ENCODE results near the gene NOL6. TPM values are rescaled to one million over a fixed set of nuclear protein-coding genes. Genes with fewer than 3 reads are reported as not detected.
"Not testable (repeated sequence)": the region's sequence is repeated elsewhere in the genome, so short reads cannot be mapped to it uniquely, and the experiment has no call there.

Gene NOL6
- total RNA-seq, 1 experiment from 2014 or later = 49.6 TPM

GRCh38 chr9:33489066-33489465 is 15.3 kb upstream of the NOL6 start:
- POLR2A ChIA-PET (ENCODE audit: low non-redundant PET) = no interaction called here
- Histone ChIP-seq H3K4me3 (ENCODE audit: low read depth, low read length, poor library complexity, severe bottlenecking) (no peak overlapping the region), H3K9me3 (ENCODE audit: low read depth, low read length, poor library complexity, severe bottlenecking) (no peaks in the 10 kb centered on the region), H3K27me3 (replicated peaks; ENCODE audit: insufficient read depth, low read depth, low read length, poor library complexity) (no peaks in the 10 kb centered on the region), H3K4me1 (ENCODE audit: insufficient read depth, low read length, poor library complexity, severe bottlenecking) (no peaks in the 10 kb centered on the region), H3K27ac (ENCODE audit: low read depth, low read length, poor library complexity, severe bottlenecking) (no peak overlapping the region), H3K36me3 (ENCODE audit: insufficient read depth, low read length, poor library complexity, severe bottlenecking) (no peaks in the 10 kb centered on the region)
- TF ChIP-seq EZH2 (IDR thresholded peaks at IDR 0.05; ENCODE audit: borderline replicate concordance, low read depth, low read length, poor library complexity, severe bottlenecking) = no peak
- TF ChIP-seq, protein P1, sequence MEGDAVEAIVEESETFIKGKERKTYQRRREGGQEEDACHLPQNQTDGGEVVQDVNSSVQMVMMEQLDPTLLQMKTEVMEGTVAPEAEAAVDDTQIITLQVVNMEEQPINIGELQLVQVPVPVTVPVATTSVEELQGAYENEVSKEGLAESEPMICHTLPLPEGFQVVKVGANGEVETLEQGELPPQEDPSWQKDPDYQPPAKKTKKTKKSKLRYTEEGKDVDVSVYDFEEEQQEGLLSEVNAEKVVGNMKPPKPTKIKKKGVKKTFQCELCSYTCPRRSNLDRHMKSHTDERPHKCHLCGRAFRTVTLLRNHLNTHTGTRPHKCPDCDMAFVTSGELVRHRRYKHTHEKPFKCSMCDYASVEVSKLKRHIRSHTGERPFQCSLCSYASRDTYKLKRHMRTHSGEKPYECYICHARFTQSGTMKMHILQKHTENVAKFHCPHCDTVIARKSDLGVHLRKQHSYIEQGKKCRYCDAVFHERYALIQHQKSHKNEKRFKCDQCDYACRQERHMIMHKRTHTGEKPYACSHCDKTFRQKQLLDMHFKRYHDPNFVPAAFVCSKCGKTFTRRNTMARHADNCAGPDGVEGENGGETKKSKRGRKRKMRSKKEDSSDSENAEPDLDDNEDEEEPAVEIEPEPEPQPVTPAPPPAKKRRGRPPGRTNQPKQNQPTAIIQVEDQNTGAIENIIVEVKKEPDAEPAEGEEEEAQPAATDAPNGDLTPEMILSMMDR (conservative IDR thresholded peaks at IDR 0.05; ENCODE audit: low read depth, low read length) = no peak
- no peak for DNase-seq (ENCODE audit: low spot score)
- intact Hi-C loops (cut with micrococcal nuclease; ENCODE audit: unreplicated experiment) = no loop called here
- no TSS peak for BruUV-seq (replicated peaks)
- CTCF ChIA-PET = no interaction called here

DNA sequence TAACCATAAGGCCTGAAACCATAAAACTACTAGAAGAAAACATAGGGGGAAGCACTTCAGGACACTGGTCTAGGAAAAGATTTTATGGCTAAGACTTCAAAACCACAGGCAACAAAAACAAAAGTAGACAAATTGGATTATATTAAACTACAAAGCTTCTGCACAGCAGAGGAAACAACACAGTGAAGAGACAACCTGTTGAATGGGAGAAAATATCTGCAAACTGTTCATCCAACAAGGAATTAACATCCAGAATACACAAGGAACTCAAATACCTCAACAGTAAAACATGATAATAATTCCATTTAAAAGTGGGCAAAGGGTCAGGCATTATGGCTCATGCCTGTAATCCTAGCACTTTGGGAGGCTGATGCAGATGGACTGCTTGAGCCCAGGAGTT is 11.6 kb upstream of the NOL6 start:
- H3K27ac ChIP-seq (ENCODE audit: low read depth, low read length, poor library complexity, severe bottlenecking); H3K4me1 ChIP-seq (ENCODE audit: insufficient read depth, low read length, poor library complexity, severe bottlenecking); BruUV-seq (replicated peaks); H3K27me3 ChIP-seq (replicated peaks; ENCODE audit: insufficient read depth, low read depth, low read length, poor library complexity); intact Hi-C loops (cut with micrococcal nuclease; ENCODE audit: unreplicated experiment); H3K4me3 ChIP-seq (ENCODE audit: low read depth, low read length, poor library complexity, severe bottlenecking); H3K9me3 ChIP-seq (ENCODE audit: low read depth, low read length, poor library complexity, severe bottlenecking); POLR2A ChIA-PET (ENCODE audit: low non-redundant PET); DNase-seq (ENCODE audit: low spot score); CTCF ChIA-PET; H3K36me3 ChIP-seq (ENCODE audit: insufficient read depth, low read length, poor library complexity, severe bottlenecking): not testable (repeated sequence)

DNA sequence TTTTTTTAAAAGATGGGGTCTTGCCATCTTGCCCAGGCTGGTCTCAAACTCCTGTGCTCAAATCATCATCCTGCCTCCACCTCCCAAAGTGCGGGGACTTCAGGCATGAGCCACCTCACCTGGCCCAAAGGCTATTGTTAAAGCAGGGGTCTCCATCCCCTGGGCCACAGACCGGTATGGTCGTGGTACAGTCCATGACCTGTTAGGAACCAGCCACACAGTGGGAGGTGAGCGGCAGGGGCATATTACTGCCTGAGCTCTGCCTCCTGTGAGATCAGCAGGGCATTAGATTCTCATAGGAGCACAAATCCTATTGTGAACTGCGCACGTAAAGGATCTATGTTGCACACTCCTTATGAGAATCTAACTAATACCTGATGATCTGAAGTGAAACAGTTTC is 7.3 kb upstream of the NOL6 start:
- no peak for DNase-seq (ENCODE audit: low spot score)
- Histone ChIP-seq H3K27ac (ENCODE audit: low read depth, low read length, poor library complexity, severe bottlenecking) (no peak overlapping the region), H3K4me1 (ENCODE audit: insufficient read depth, low read length, poor library complexity, severe bottlenecking) (no peaks in the 10 kb centered on the region), H3K27me3 (replicated peaks; ENCODE audit: insufficient read depth, low read depth, low read length, poor library complexity) (no peaks in the 10 kb centered on the region), H3K9me3 (ENCODE audit: low read depth, low read length, poor library complexity, severe bottlenecking) (no peaks in the 10 kb centered on the region), H3K36me3 (ENCODE audit: insufficient read depth, low read length, poor library complexity, severe bottlenecking) (no peaks in the 10 kb centered on the region), H3K4me3 (ENCODE audit: low read depth, low read length, poor library complexity, severe bottlenecking) (no peak overlapping the region)
- ChIA-PET CTCF (no interaction called here), POLR2A (ENCODE audit: low non-redundant PET) (no interaction called here)
- BruUV-seq (replicated peaks) = no TSS peak
- TF ChIP-seq EZH2 (IDR thresholded peaks at IDR 0.05; ENCODE audit: borderline replicate concordance, low read depth, low read length, poor library complexity, severe bottlenecking) = no peak
- TF ChIP-seq, protein P1 (conservative IDR thresholded peaks at IDR 0.05; ENCODE audit: low read depth, low read length) = no peak
- intact Hi-C loops (cut with micrococcal nuclease; ENCODE audit: unreplicated experiment) = no loop called here

- no peak for TF ChIP-seq EZH2 (IDR thresholded peaks at IDR 0.05; ENCODE audit: borderline replicate concordance, low read depth, low read length, poor library complexity, severe bottlenecking)
- TF ChIP-seq, protein P1 (conservative IDR thresholded peaks at IDR 0.05; ENCODE audit: low read depth, low read length) = no peak
- POLR2A ChIA-PET (ENCODE audit: low non-redundant PET) = no interaction called here
- no peaks in the 10 kb centered on the region for H3K4me1 ChIP-seq (ENCODE audit: insufficient read depth, low read length, poor library complexity, severe bottlenecking)
- H3K27me3 ChIP-seq (replicated peaks; ENCODE audit: insufficient read depth, low read depth, low read length, poor library complexity) = no peaks in the 10 kb centered on the region
- no peaks in the 10 kb centered on the region for H3K36me3 ChIP-seq (ENCODE audit: insufficient read depth, low read length, poor library complexity, severe bottlenecking)
- H3K27ac ChIP-seq (ENCODE audit: low read depth, low read length, poor library complexity, severe bottlenecking) = no peak overlapping the region
- CTCF ChIA-PET = no interaction called here
- intact Hi-C loops (cut with micrococcal nuclease; ENCODE audit: unreplicated experiment) = no loop called here
- H3K4me3 ChIP-seq (ENCODE audit: low read depth, low read length, poor library complexity, severe bottlenecking) = no peak overlapping the region
- DNase-seq (ENCODE audit: low spot score) = no peak
- no TSS peak for BruUV-seq (replicated peaks)
- no peaks in the 10 kb centered on the region for H3K9me3 ChIP-seq (ENCODE audit: low read depth, low read length, poor library complexity, severe bottlenecking)
Measured at GRCh38 chr9:33480106-33480505, 6.4 kb upstream of the NOL6 start.

All from A673 (cell line).